Measurements from ENCODE around the gene TBC1D9.

GRCh38 chr4:140774956-140775355, 18.8 kb upstream of the TBC1D9 start:
- no peak for TF ChIP-seq EZH2phosphoT487 (conservative IDR thresholded peaks at IDR 0.05; ENCODE audit: low read length)
- no peak for TF ChIP-seq CTCF (IDR thresholded peaks at IDR 0.05; ENCODE audit: insufficient read depth, low read length, poor library complexity, severe bottlenecking)

All from SU-DHL-6 (cell line).